Suprapubic skin (tissue), 4 donors: ENCODE data around the gene ABHD16B.

Experiments used
- POLR2A ChIP-seq, 2 donors: fragments of 450-650 bp; IDR thresholded peaks; one replicate each; pipeline ENCODE4 v1.6.1; 2017; ENCODE audit warnings: antibody characterized with exemption in 2 of 2, mild to moderate bottlenecking in 2 of 2, moderate library complexity in 2 of 2
- POLR2AphosphoS5 ChIP-seq, 3 donors: sonication (generic); formaldehyde crosslinking; IDR thresholded peaks; one replicate each; pipeline ENCODE4 v1.6.1; 2017; ENCODE audit warnings: antibody characterized with exemption in 3 of 3
- TF ChIP-seq, protein P1 (sequence below), 2 donors: fragments of 200-600 bp in 1 of 2; fragments of 450-650 bp in 1 of 2; sonication (generic) in 1 of 2; IDR thresholded peaks; one replicate each; pipeline ENCODE4 v1.5.1; 2016 to 2019; ENCODE audit warnings: antibody characterized with exemption in 2 of 2, mild to moderate bottlenecking in 1 of 2, moderate library complexity in 1 of 2

DNA sequence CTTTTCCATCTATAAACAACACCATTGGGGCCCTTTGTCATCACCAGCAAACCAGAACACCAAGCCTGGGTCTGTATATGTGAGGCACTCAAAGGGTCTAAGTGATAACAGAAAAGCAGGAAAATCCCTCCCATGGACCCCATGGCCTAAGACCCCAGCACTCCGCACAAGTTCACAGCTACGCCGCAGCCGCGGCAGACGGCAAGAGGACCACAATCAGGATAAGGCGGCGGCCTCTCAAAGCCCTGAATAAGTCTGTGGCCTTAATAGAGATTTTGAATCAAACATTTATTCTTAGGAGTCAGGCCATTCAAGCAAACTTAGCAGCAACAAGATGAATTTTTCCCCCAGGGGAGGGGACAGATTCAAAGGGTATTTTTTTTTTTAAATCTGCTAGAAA lies 33.2 kb upstream of the ABHD16B start:
- TF ChIP-seq, protein P1, sequence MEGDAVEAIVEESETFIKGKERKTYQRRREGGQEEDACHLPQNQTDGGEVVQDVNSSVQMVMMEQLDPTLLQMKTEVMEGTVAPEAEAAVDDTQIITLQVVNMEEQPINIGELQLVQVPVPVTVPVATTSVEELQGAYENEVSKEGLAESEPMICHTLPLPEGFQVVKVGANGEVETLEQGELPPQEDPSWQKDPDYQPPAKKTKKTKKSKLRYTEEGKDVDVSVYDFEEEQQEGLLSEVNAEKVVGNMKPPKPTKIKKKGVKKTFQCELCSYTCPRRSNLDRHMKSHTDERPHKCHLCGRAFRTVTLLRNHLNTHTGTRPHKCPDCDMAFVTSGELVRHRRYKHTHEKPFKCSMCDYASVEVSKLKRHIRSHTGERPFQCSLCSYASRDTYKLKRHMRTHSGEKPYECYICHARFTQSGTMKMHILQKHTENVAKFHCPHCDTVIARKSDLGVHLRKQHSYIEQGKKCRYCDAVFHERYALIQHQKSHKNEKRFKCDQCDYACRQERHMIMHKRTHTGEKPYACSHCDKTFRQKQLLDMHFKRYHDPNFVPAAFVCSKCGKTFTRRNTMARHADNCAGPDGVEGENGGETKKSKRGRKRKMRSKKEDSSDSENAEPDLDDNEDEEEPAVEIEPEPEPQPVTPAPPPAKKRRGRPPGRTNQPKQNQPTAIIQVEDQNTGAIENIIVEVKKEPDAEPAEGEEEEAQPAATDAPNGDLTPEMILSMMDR (IDR thresholded peaks at IDR 0.05), result no peak
- TF ChIP-seq POLR2AphosphoS5 (IDR thresholded peaks at IDR 0.05), result no peak
- no peak for TF ChIP-seq POLR2A (IDR thresholded peaks at IDR 0.05)
